ENCODE measurements around the gene THBS3. TPM values are rescaled to one million over a fixed set of nuclear protein-coding genes. Genes with fewer than 3 reads are reported as not detected.

Gene THBS3
- total and polyA plus RNA-seq, 2 of the 13 experiments (the other 11 are each of a cell fraction or from before 2014, with no cell fraction given), result 0.86 to 3.6 TPM

- TF ChIP-seq SYNCRIP (IDR thresholded peaks at IDR 0.05; ENCODE audit: insufficient read depth, low read depth, low read length) (no peak), ZFP41 (CRISPR knock-in tag; IDR thresholded peaks at IDR 0.05; ENCODE audit: borderline replicate concordance) (no peak), ZNF691 (CRISPR knock-in tag; IDR thresholded peaks at IDR 0.05; ENCODE audit: borderline replicate concordance, low read depth) (peak; percentile 65; the same call in 1 of the 2 replicates), JUN (CRISPR knock-in tag; IDR thresholded peaks at IDR 0.05) (no peak; the same call in 1 of the 2 replicates), ZNF232 (CRISPR knock-in tag; IDR thresholded peaks at IDR 0.05; ENCODE audit: borderline replicate concordance) (no peak), ZBTB7A (CRISPR knock-in tag; IDR thresholded peaks at IDR 0.05) (no peak), ZNF563 (CRISPR knock-in tag; IDR thresholded peaks at IDR 0.05) (peak; percentile 17; the same call in 1 of the 2 replicates), PHF21A (CRISPR knock-in tag; IDR thresholded peaks at IDR 0.05) (no peak), MATR3 (CRISPR knock-in tag; IDR thresholded peaks at IDR 0.05) (no peak), ZNF710 (CRISPR knock-in tag; IDR thresholded peaks at IDR 0.05; ENCODE audit: borderline replicate concordance) (0 out of 2 replicates have a peak, but pooled peaks have one; percentile 35), ZBTB3 (CRISPR knock-in tag; IDR thresholded peaks at IDR 0.05; ENCODE audit: borderline replicate concordance, low read depth) (no peak), ZNF318 (CRISPR knock-in tag; IDR thresholded peaks at IDR 0.05) (0 out of 2 replicates have a peak, but pooled peaks have one; percentile 34), IRF1 (CRISPR knock-in tag; IDR thresholded peaks at IDR 0.05; ENCODE audit: low read depth) (peak; percentile 65; the same call in 1 of the 2 replicates), MZF1 (CRISPR knock-in tag; IDR thresholded peaks at IDR 0.05; ENCODE audit: borderline replicate concordance) (no peak), RELA (CRISPR knock-in tag; IDR thresholded peaks at IDR 0.05) (no peak), ZFP36L1 (CRISPR knock-in tag; IDR thresholded peaks at IDR 0.05) (0 out of 2 replicates have a peak, but pooled peaks have one; percentile 2), AKAP8 (CRISPR knock-in tag; IDR thresholded peaks at IDR 0.05) (no peak), BRCA1 (CRISPR knock-in tag; IDR thresholded peaks at IDR 0.05) (no peak), ZNF605 (CRISPR knock-in tag; IDR thresholded peaks at IDR 0.05) (0 out of 2 replicates have a peak, but pooled peaks have one; percentile 68)
Measured at GRCh38 chr1:155226910-155227260, 19.2 kb upstream of the THBS3 start (continued).
